HG02840 (cell line): ENCODE measurements around the gene CTBP1.

Experiments
- ATAC-seq: cut with Tn5 transposase; IDR thresholded peaks from one replicate; pipeline ENCODE4 v1.9.1; 2021; ENCODE audit warnings: mild to moderate bottlenecking, moderate library complexity, moderate number of reproducible peaks; ENCODE audit not compliant: unreplicated experiment, low FRiP score

Gene CTBP1

DNA sequence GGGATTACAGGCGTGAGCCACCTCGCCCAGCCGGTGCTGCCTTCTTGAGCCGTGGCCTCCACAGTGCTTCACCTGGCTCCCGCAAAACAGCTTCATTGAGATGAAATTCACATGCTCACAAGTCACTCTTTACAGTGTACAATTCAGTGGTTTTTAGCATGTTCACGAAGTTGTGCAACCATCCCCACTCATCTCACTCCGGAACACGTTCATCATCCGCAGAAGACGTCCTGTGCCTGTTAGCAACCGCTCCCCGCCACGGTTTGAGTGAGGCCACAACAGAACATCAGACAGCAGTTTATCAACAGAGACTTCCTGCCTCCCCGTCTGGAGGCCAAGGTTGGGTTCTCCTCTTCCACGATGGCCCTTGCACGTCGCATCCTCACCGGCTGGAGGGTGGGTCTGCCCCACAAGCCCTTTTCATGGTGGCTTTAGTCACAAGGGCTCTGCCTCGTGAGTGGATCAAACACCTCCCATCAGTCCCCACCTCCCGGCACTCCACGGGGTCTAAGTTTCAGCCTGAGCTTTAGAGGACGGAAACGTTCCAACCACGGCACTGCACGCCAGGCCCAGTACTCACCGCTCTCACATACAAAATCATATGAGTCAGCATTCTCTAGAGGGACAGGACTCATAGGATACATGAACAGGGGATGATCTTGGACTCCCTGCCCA lies 46.9 kb downstream of the CTBP1 start:
- no peak for ATAC-seq

DNA sequence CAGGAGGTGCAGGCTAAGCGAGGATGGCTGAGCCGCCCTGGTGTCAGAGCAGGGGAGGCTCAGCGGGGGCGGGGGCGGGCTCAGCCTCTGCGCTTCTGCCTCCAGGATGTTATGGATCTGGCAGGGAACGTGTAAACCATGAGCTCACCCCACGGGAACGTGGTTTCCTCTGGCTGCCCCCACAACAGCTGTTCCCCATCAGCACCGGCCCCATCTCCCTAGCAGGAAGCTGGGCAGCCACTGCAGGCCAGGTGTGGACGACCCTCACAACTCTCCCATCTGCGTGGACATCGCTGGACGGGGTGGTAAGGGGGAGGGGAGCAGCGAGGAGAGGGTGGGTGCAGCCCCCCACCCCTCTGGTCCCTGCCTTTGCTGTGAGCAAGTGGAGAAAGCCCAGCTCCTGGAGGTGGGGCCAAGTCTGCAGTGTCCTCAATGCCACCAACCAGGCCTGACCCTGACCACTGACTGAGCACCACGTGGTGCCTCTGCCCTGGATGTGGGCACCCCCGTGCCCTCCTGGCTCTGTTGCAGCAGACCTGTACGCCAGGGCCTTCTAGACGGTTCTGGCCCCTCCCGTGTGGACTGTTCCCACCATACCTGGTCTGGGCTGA lies 48.4 kb downstream of the CTBP1 start:
- no peak for ATAC-seq

DNA sequence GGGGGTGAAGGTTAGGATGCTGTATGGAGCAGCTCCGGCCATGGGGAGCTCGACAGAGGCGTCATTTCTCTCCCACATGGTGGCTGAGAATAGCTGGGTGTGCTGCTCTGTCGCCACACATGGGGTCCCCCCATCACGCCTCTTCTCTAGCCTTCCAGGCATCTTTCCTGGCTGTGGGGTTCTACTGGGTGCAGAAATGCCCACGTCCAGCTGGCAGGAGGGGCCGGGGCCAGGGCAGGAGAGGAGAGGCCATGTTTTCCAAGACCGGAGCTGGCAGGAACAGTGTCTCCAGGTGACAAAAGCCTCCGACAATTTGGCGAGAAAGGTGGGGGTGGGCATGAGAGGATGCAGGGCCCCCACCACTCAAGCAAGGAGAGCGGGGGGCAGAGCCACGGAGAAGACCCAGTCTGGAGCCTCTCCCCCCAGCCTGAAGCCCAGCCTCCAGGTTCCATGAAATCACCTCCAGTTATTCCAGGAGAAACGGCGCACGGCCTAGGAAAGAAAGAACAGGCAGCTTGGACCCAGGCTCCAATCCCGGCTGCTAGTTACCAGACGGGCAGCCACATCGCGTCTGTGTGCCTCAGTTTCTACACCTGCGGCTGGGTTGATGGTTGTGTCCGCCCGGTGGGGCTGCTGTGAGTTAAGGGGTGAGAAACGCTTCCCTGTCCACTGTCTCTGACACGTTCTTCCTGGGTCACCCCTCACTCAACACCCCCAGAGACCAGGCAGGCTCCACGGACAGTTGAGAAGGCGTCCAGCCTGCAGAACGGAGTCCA lies 49.2 kb downstream of the CTBP1 start:
- no peak for ATAC-seq

DNA sequence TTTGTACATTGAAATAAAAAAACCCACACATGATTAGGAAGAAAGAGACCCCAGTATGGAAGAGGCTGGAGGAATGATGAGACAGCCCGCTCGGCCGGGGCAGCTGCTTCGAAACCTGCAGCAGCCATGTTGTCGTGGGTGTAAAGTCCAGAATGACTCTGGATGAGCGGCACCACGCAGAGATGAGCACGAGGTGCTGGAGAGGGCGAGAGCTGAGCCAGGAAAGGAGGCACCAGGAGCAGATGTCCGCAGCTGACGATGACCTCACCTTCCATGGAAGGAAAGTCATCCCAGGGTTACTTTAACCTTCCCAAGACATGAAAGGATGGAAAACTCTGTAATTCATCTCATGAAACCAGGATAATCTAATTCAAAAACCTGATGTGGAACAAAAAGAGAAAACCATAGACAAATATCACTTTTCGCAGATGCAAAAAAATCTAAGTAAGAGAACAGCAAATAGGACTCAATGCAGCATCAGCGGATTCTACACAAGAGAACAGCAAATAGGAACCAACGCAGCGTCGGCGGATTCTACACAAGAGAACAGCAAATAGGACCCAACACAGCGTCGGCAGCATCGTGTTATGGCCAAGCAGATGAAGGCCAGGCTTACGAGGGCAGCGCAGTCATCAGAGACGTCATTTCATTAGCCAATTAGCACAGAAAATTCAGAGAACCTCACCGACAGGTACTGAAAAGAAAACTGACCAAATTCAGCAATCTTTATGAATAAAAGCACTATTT lies 50.7 kb downstream of the CTBP1 start:
- ATAC-seq = no peak

DNA sequence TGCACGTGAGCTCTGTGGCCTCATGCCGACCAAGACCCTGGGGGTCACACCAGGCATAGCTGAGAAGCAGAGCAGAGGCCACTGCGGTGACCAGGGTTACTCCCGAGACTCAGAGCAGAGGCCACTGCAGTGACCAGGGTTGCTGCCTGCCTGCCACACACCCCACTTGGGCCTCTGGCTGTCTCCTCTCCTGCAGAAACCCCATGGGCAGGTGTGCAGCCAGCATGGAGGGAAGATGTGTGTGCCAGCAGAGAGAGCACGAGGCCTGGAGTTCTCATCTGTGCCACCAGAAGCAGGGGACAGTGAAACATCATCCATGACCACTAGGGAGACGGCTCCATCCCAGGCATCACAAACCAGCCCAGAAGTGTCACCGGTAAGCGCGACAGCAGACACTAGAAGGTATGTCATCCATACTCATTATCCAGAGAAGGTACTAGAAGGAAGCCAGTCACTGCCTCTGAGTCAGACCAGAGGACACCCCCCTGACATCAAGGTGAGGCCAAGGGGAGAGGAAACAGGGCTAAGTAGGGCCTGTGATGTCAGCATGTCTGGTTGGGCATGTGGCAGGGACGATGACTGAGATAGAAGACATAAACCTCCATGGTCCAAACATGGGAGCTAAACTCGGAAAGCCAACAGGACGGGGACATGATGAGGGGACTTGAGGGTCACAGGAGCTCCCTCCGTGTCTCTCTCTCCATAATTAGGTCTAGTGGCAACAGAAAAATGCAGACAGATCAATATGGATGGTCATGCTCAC lies 52.3 kb downstream of the CTBP1 start:
- no peak for ATAC-seq

DNA sequence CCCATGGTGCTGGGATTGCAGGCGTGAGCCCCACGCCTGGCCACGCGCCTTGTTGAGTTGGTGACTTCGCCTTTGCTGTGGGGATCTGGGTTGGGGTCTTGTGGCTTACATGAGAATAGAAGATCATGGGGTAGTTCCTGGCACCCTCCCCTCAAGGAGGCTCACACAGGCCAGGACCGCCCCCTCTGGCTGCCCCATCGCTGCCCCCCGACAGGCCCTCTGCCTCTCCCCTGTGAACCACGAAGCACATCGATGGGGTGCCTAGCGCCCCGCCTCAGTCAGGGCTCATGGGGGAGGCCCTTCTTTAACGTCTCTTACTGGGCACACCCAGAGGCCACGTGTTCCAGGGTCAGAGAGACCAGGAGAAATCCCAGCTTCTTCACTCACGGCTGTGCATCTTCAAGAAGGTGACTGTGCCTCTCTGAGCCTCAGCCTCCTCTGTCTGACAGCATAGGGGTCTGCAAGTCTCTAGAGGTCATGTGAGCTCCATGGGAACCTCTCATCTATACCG lies 53.0 kb downstream of the CTBP1 start:
- ATAC-seq = no peak

DNA sequence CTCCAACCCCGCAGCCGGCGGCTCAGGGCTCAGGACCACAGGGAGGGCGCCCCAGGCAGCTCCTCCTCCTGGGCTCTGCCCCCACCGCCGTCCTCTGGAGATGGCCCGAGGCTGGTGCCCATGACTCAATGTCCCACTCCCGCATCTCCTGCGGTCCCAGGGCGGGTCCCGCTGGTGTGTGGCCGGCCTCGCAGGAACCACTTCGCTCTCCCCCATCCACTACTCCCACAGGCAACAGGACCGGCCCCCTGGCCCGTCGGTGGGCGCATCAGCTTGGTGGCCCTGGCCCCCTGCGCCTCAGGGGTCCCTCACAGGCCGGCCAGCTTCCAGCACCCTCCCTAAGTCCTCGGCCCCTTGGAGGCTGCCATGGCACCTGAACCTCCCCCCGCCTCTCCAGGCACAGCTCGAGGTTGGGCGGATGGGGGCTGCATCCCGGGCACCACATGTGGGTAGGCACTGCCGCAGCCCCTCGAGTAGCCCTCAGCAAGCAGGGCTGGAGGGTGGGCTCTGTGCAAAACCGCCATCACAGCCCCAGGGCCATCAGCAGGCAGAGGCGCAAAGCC lies 53.7 kb downstream of the CTBP1 start:
- ATAC-seq = no peak

DNA sequence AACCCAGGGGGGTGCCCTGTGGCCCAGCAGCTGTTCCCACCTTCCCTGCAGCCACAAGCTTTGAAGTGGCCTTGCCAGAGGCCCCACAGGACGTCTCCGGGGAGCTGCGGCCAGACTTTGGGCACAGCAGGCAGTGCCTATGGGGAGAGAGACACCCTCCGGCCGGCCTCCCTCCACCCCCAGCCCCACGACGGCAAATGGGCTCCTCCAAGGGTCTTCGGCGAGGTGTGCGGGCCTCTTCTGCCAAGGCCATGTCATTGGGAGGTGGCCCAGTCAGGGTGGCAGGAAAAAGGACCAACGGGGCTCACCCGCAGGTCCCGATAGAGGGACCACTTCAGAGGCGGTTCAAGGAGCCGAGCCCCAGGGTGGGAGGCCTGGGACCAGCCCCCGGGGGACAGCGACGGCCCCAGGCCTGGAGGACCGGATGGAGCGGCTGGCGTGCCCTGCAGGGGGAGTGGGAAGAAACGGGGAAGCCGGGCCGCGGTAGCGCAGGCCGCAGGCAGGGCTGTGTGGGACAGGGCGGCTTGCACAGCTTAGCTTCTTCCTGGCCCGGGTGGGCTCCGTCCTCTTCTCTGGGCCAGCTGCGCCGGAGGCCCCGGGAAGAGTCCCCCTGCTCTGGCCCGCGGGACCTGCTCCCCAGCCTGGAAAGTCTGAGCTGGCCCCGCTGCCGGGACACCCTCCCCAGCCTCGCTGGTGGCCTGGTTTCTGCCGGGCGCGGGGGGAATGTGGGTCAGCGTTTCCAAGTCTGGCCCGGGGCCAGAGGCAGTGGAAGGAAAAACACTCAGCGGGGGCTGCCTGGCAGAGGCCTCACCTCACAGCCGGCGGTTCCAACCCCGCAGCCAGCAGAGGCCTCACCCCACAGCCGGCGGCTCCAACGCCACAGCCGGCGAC lies 54.7 kb downstream of the CTBP1 start:
- no peak for ATAC-seq

DNA sequence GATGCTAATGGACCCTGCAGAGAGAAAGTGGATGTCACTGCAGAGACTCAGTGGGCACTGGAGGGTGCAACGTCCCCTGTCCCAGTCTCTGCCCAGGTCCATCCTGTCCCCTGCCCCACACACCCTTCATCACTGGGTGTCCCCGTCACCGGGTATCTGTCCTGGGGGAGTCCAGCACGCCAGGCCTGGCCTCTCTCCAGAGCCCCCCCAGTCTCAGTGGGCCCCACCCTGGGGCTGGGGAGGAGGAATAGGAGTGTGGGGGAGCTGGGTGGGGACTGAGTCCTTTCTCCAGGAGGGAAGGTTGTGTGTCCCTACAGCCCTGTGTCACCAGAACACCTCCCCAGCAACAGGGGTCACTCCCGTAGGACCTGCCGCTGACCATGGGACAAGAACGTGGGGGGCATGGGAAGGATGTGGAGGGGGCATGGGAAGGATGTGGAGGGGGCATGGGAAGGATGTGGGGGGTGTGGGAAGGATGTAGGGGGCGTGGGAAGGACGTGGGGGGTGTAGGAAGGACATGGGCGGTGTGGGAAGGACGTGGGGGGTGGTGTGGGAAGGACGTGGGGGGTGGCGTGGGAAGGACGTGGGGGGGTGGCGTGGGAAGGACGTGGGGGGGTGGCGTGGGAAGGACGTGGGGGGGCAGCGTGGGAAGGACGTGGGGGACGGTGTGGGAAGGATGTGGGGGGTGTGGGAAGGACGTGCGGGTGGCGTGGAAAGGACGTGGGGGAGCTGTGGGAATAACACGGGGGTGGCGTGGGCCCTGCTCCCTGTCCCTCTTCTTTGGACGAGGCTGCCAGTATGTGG lies 55.5 kb downstream of the CTBP1 start:
- no peak for ATAC-seq

DNA sequence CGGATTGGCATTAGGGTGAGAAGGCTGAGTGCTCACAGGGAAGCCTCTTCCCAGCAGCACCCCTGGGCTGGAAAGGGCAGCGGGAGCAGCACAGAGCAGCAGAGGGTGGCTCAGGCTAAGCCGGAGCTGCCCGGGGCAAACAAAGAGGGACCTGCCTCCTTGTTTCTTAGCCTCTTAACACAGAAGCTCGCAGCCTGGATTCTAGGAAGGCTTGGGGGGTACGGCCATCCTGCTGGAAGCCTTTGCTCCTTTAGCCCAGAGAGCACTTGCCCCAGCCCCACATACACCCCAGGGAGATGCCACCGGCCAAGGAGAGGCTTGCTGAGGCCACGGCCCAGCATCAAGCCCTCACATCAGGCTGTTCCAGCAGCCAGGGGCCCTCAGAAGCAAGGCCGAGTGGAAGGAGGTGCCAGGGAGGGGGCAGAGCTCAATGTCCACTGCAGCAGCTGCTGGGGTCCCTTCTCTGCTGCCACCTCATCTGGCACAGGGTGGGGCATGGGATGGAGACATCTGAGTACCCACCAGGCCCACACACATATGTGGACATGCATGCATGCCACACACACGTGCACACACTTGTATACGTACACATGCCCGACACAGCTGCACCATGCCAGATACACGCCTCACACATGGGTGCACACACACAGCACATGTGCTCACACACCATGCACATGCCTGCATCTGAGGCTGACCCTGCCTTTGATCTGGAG lies 56.3 kb downstream of the CTBP1 start:
- no peak for ATAC-seq

DNA sequence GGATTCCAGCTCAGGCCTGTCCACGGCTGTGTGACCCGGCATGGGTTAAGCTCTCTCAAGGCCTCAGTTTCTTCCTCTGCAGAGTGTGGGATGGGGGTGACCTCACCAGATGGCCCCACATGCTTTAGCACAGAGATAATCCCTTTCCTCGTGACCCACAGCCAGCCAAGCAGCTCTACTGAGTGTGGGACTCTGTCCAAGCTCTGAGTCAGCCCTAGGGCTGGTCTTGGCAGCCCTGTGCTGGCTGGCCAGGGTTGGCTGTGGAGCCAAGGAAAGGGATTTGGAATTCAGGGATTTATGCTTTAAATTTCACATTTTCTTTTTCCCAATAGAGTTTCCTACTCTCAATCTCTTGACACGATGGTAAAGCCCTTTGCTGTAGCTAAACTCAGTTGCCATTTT lies 56.8 kb downstream of the CTBP1 start:
- no peak for ATAC-seq

DNA sequence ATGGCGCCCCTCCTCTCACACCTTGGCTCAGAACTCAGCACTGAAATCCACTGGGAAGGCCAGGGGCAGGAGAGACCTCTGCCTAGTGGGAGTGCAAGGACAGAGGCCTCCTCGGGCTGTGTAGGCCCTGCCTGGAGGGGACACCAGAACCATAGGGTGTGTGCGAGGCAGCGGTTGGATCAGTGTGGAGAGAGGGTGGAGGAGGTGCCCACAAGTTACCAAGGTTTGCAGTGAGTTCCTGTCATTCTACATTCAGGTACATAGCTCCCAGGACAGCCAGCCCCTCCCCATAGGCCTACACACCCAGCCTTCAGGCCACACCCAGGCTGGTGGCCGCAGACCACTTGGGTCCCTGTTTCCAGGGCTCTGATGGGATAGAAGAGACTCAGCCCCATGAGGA lies 57.3 kb downstream of the CTBP1 start:
- ATAC-seq = no peak

DNA sequence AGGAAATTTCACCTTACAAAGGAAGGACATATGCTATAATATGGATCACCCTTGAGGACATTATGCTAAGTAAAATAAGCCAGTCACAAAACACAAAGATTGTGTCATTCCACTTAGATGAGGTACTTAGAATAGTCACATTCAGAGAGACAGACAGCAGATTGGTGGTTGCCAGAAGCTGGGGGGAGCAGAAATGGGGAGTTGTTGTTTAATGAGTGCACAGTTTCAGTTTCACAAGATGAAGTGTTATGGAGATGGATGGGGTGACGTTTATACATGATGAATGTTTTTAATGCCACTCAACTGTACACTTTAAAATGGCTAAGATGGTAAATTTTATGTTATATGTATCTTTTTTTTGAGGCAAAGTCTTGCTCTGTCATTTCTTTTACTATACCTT lies 61.7 kb downstream of the CTBP1 start:
- no peak for ATAC-seq

DNA sequence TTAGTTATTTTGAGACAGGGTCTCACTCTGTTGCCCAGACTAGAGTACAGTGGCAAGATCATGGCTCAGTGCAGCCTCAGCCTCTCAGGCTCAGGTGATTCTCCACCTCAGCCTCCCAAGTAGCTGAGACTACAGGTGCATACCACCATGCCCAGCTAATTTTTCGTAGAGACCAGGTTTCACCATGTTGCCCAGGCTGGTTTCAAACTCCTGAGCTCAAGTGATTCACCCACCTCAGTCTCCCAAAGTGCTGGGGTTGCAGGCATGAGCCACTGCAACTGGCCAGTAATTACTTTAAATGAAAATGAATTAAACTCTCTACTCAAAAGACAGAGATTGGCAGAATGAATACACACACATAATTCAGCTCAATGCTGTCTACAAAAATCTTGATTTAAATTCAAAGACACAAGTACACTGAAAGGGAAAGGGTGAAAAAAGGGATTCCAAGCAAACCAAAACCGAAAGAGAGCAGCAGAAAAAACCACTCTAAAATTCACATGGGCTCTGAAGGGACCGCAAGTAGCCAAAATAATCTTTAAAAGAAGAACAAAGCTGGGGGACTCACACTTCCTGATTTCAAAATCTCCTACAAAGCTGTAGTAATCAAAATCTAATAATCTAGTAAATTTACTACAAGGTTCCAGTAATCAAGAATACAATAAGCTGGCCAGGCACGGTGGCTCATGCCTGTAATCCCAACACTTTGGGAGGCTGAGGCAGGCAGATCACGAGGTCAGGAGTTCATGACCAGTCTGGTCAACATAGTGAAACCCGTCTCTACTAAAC lies 64.8 kb downstream of the CTBP1 start:
- no peak for ATAC-seq

DNA sequence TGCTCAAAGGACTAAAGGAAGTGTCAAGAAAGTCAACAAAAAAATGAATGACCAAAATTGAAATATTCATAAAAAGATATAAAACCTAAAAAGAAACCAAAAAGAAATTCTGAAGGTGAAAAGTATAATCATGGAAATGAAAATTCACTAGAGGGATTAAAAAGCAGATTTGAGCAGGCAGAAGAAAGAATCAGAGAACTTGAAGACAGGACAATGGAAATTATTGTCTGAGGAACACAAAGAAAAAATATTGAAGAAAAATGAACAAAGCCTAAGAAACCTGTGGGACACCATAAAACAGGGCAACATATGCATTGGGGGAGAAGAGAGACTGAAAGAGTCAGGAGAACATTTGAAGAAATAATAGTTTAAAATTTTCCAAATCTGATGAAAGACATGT lies 66.6 kb downstream of the CTBP1 start:
- ATAC-seq = no peak

DNA sequence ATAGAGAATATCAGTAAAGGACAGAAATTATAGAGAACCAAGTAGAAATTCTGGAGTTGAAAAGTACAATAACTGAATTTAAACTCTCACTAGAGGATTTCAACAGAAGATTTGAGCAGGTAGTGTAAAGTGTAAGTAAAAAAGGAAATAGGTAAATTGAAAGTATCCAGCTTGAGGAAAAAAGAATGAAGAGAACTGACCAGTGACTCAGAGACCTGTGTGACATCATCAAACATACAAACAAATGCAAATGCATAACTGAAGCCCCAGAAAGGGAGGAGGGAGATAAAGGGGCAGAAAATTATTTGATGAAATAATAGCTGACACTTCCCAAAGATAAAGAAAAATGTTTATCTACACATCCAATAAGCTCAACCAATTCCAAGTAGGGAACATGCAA lies 68.3 kb downstream of the CTBP1 start:
- ATAC-seq = no peak

DNA sequence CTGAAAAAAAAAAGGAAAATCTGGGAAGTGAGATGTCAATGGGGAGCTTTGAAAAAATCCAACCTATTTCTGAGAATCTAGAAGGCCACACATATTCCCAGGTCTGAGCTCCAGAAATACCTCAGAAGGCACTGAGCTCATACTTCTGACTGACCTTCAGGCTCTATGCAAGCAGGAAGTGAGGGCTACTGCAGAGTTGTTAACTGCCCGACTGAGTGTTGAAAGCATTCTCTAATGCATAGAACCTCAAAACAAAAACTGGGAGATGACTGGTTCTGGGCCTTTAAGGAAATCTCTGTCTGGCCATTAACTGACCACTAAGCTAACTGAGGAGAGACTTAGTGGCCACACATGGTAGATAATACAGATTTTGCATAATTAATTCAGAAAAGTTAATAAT lies 69.0 kb downstream of the CTBP1 start:
- ATAC-seq = no peak
